Coronary artery (tissue), 2 donors: ENCODE data around the gene SVOP.

ENCODE experiments used
- DNase-seq: peaks from one replicate; pipeline ENCODE4 v3.0.0-alpha.2; 2017; ENCODE audit warnings: low spot score
- H3K27ac ChIP-seq, 2 donors: fragments of 200-600 bp; sonication (generic); one replicate each; pipeline ENCODE4 v1.5.1; 2016 to 2019
- H3K4me3 ChIP-seq: fragments of 200-600 bp; sonication (generic); 2 replicates; pipeline ENCODE4 v1.5.1; 2016; ENCODE audit warnings: mild to moderate bottlenecking, moderate library complexity
- CTCF ChIP-seq: fragments of 200-600 bp; sonication (generic); IDR thresholded peaks from one replicate; pipeline ENCODE4 v1.5.1; 2019; ENCODE audit warnings: antibody characterized with exemption

Gene SVOP

GRCh38 chr12:108905725-108906124, 115.1 kb downstream of the SVOP start:
- H3K27ac ChIP-seq = peak overlapping the region in 1 of 2 donors; percentile 52
- TF ChIP-seq CTCF = no peak
- H3K4me3 ChIP-seq = no peak overlapping the region
- no peak for DNase-seq

GRCh38 chr12:108899145-108899544, 121.7 kb downstream of the SVOP start:
- H3K4me3 ChIP-seq = no peak overlapping the region
- DNase-seq = no peak
- no peak overlapping the region for H3K27ac ChIP-seq
- TF ChIP-seq CTCF = no peak

DNA sequence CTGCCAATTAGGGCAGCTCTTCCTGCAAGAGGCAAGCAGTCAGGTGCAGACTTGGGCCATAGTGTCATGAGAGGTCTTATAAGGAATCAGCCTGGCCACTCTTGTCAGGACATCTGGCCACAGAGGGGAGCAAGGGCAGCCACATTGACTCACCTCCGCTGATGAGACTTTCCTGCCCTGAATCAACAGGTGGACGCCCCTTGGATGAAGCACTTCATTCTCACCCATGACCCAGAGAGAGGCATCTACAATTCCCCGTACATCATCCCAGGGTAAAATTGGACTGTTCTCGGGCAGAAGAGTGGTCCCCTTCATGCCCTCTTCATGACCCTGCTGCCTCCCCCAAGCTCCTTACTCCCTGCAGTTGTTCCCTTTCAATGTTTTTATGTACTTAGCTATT, 124.1 kb downstream of the SVOP start:
- no peak for DNase-seq
- H3K4me3 ChIP-seq = no peak overlapping the region
- TF ChIP-seq CTCF = no peak
- H3K27ac ChIP-seq = no peak overlapping the region

DNA sequence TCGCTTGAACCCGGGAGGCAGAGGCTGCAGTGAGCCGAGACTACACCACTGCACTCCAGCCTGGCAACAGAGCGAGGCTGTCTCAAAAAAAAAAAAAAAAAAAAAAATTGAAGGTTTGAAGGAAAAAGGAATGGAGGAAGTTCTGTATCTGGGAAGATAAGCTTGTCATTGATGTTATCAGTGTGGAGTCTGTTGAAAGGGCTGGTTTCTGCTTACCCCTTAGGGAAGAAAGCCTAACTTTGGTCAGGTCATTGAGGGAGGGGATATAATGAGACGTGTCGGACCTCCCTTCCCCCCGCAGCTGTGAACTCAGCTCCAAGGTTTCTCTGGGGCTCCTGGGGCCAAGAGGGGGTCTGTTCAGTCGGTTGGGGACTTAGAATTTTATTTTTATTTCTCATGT, 124.5 kb downstream of the SVOP start:
- DNase-seq = no peak
- Histone ChIP-seq H3K27ac (no peak overlapping the region), H3K4me3 (no peak overlapping the region)
- TF ChIP-seq CTCF = no peak

DNA sequence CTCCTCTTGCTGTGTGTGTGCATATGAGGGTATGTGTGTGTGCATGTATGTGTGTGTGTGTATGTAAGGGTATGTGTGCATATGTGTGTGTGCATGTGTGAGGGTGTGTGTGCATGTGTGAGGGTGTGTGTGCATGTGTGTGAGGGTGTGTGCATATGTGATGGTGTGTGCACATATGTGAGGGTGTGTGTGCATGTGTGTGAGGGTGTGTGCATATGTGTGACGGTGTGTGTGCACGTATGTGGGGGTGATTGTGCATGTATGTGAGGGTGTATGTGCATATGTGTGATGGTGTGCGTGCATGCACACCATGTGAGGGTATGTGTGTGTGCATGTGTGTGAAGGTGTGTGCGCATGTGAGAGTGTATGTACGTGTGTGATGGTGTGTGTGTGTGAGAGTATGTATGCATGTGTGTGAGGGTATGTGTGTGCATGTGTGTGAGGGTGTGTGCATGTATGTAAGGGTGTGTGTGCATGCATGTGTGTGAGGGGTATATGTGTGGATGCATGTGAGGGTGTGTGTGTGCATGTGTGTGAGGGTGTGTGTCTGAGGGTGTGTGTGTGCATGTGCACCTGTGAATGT, 125.6 kb downstream of the SVOP start:
- DNase-seq = no peak
- TF ChIP-seq CTCF = no peak
- Histone ChIP-seq H3K4me3 (no peak overlapping the region), H3K27ac (no peak overlapping the region)

GRCh38 chr12:108890208-108890607, 130.7 kb downstream of the SVOP start:
- H3K4me3 ChIP-seq = no peak overlapping the region
- no peak for TF ChIP-seq CTCF
- no peak overlapping the region for H3K27ac ChIP-seq
- DNase-seq = no peak

GRCh38 chr12:108888031-108888430, 132.8 kb downstream of the SVOP start:
- DNase-seq = no peak
- Histone ChIP-seq H3K27ac (no peak overlapping the region), H3K4me3 (no peak overlapping the region)
- TF ChIP-seq CTCF = no peak
